ENCODE measurements around the gene NEDD4. TPM values are rescaled to one million over a fixed set of nuclear protein-coding genes. Genes with fewer than 3 reads are reported as not detected.
"Not testable (repeated sequence)": the region's sequence is repeated elsewhere in the genome, so short reads cannot be mapped to it uniquely, and the experiment has no call there.

The NEDD4 gene
- polyA plus RNA-seq, 1 donor from 2014 or later: 0.44 TPM

DNA sequence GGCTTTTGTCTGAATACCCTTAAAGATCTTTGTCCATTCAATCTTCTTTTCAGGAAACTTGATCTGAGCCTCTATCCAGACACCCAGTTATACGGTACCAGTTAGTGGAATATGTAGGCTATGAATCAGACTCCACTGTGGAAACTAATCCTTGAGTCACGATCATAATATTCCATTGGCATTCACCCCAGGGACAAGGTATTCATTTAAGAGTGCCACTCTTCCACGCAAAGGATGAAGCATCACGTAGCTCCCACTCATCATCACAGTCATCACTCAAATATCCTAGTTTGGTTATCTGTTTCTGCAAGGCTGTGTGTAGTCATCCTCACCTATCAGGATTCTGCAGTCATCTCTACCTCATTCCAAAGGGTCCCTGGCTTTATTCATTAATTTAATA lies 85.6 kb downstream of the NEDD4 start:
- H3K4me1 Mint-ChIP-seq: no peaks in the 10 kb centered on the region
- H3K27me3 Mint-ChIP-seq: no peaks in the 10 kb centered on the region
- H3K4me3 Mint-ChIP-seq: no peak overlapping the region
- H3K9me3 Mint-ChIP-seq: no peaks in the 10 kb centered on the region
- H3K36me3 Mint-ChIP-seq: no peaks in the 10 kb centered on the region
- no peak overlapping the region for H3K27ac Mint-ChIP-seq

DNA sequence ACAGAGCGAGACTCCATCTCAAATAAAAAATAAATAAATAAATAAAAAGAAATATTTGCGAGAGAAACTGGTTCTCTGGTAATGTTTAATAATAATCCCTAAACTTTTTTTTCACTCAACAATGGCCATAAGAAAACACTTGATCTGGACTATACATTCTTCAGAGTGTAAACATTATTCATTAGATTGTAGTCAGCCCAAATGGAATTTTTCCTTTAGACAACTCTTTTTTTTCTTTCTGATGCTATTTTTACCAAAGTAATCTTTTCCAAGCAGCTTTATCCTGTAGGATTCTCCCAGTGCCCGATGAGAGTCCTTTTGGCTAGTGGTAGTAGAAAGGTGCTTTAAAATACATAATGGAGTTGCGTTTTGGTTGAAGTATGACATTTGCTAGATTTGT lies 90.4 kb downstream of the NEDD4 start:
- H3K9me3 Mint-ChIP-seq: no peaks in the 10 kb centered on the region
- no peaks in the 10 kb centered on the region for H3K4me1 Mint-ChIP-seq
- no peaks in the 10 kb centered on the region for H3K36me3 Mint-ChIP-seq

GRCh38 chr15:55900019-55900418 lies 93.4 kb downstream of the NEDD4 start:
- Mint-ChIP-seq H3K4me1 (peaks cover 0 to 4% (median 0%) of the 10 kb centered on the region in 3 donors), H3K27me3 (no peaks in the 10 kb centered on the region), H3K4me3 (no peak overlapping the region), H3K36me3 (no peaks in the 10 kb centered on the region), H3K9me3 (no peaks in the 10 kb centered on the region), H3K27ac (no peak overlapping the region)

More for the DNA sequence above, 90.4 kb downstream of the NEDD4 start:
- no peak overlapping the region for H3K27ac Mint-ChIP-seq
- no peak overlapping the region for H3K4me3 Mint-ChIP-seq
- no peaks in the 10 kb centered on the region for H3K27me3 Mint-ChIP-seq

DNA sequence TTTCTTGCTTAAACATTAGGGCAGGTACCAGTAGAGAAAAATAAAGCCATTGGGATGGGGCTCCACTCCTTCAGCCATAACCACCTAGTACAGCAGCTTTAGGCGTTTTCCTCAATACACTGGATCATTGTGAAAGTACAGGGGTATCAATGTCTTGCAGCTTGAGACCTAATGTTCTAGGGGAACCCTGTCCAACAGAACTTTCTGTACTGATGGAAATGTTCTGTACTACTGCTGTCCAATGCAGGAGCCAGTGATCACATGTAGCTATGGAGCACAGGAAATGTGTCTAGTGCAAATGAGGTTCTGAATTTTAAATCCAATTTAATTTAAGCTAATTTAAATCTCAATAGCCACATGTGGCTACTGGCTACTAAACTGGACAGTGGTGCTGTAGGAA lies 93.9 kb downstream of the NEDD4 start:
- H3K27me3 Mint-ChIP-seq: no peaks in the 10 kb centered on the region
- H3K4me1 Mint-ChIP-seq: peaks cover under 1 to 4% (median under 1%) of the 10 kb centered on the region in 3 donors
- H3K27ac Mint-ChIP-seq: no peak overlapping the region
- H3K9me3 Mint-ChIP-seq: no peaks in the 10 kb centered on the region
- no peaks in the 10 kb centered on the region for H3K36me3 Mint-ChIP-seq
- H3K4me3 Mint-ChIP-seq: no peak overlapping the region

GRCh38 chr15:55897560-55898336 lies 95.7 kb downstream of the NEDD4 start:
- Mint-ChIP-seq H3K36me3 (no peaks in the 10 kb centered on the region), H3K27me3 (no peaks in the 10 kb centered on the region), H3K4me3 (no peak overlapping the region), H3K9me3 (no peaks in the 10 kb centered on the region), H3K4me1 (peaks cover 5 to 11% (median 8%) of the 10 kb centered on the region in 3 donors), H3K27ac (no peak overlapping the region)

DNA sequence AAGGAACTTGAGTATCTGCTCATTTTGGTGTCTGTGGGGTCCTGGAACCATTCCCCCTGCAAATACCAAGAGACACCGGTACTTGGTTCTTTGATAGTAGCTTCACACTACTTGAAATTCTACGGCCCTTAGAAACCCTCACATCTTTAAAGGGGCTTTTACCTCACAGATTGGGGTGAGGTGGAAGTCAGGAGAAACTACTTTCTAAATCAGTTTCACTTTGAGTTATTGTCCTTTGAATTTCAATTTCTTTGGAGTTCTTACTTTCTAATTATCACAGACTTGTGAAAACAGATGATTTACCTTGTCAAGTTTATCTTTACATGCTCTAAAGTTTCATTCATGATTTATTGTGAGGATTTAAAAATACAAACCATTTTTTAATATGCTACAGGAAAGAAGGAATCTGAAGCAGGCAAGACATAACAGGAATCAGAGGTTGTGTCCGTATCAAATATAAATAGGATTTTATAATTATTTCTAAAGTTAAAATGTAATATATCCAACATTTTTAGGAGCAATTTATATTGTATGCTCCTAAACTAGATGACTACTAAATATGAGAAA lies 98.9 kb downstream of the NEDD4 start:
- Mint-ChIP-seq H3K4me3 (peak overlapping the region in 2 of 4 donors; percentile 12 to 30), H3K9me3 (no peaks in the 10 kb centered on the region)

GRCh38 chr15:55893852-55894251 lies 99.6 kb downstream of the NEDD4 start:
- H3K9me3 Mint-ChIP-seq: no peaks in the 10 kb centered on the region
- H3K4me1 Mint-ChIP-seq: peaks cover 5 to 11% (median 8%) of the 10 kb centered on the region in 3 donors
- H3K4me3 Mint-ChIP-seq: peak overlapping the region in 1 of 4 donors; percentile 12
- H3K36me3 Mint-ChIP-seq: peaks cover 3% of the 10 kb centered on the region
- H3K27ac Mint-ChIP-seq: no peak overlapping the region
- no peaks in the 10 kb centered on the region for H3K27me3 Mint-ChIP-seq

More for the DNA sequence above, 98.9 kb downstream of the NEDD4 start:
- H3K27ac Mint-ChIP-seq: no peak overlapping the region
- no peaks in the 10 kb centered on the region for H3K27me3 Mint-ChIP-seq
- H3K36me3 Mint-ChIP-seq: no peaks in the 10 kb centered on the region
- H3K4me1 Mint-ChIP-seq: peaks cover 5 to 11% (median 8%) of the 10 kb centered on the region in 3 donors

DNA sequence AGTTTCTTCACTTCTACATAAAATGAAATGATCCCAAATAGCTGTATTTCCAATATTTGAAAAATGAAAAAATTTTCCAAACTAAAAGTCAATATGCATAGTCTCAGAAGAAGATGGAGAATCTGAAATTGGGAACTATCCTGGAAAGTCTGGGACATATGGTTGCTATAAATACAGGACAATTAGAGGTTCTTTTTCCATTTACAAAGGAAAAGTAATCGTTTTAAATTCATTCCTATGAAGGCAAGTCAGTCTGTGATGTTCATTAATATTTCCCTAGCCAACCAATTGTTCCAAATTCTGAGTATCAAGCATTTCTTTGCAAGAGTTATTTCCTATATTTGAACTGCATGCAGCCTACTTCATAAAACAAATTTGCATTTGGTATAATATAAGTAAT lies 102.2 kb downstream of the NEDD4 start:
- Mint-ChIP-seq H3K4me3 (no peak overlapping the region), H3K9me3 (peaks cover 2 to 16% (median 13%) of the 10 kb centered on the region in 3 donors), H3K36me3 (peaks cover 3% of the 10 kb centered on the region), H3K27me3 (peaks cover 2% of the 10 kb centered on the region), H3K27ac (no peak overlapping the region), H3K4me1 (peaks cover 5 to 8% (median 7%) of the 10 kb centered on the region in 3 donors)

- peaks cover 4 to 30% (median 13%) of the 10 kb centered on the region in 3 donors for H3K9me3 Mint-ChIP-seq
- peaks cover 8% of the 10 kb centered on the region for H3K27me3 Mint-ChIP-seq
- no peak overlapping the region for H3K27ac Mint-ChIP-seq
- H3K4me3 Mint-ChIP-seq: no peak overlapping the region
- peaks cover 2% of the 10 kb centered on the region for H3K36me3 Mint-ChIP-seq
- H3K4me1 Mint-ChIP-seq: no peaks in the 10 kb centered on the region
Measured at GRCh38 chr15:55884223-55884622, 109.2 kb downstream of the NEDD4 start.

- Mint-ChIP-seq H3K9me3 (peaks cover 0 to 2% (median 1%) of the 10 kb centered on the region in 3 donors), H3K27ac (no peak overlapping the region), H3K4me3 (no peak overlapping the region)
Measured at GRCh38 chr15:55879181-55879580, 114.2 kb downstream of the NEDD4 start.

DNA sequence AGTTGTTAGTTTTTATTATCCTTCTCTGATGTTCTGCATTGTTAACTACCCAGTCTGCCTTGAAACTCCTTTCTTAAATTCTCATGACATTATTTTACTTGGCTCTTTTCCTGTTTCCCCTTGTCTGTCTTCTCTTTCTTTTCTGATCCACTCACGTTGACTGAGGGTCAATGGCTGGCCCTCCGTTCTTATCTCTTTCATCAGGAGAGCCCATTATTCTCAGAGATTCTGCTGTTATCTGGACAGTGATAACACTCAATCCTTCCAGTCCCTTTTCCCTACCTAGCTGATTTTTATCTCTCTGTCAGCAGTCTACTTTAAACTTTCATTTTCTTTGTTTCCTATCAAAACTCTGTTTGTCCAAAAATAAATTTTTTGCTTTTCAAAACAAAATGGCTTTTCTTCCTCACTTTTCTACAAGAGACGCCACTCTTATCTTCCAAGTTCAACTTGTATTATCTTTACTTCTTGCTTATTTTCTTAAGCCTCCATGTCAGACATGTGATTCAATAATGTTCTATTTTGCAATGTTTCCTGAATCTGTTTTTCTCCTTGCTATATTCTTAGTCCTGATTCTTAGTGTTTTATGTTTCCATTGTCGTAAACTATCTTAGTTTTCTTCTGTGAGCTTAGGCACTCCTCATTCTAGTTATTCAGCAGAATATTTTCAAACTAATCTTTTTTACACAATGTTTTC lies 120.2 kb downstream of the NEDD4 start:
- H3K27ac Mint-ChIP-seq: no peak overlapping the region
- H3K4me1 Mint-ChIP-seq: peaks cover 0 to 1% (median 0%) of the 10 kb centered on the region in 3 donors
- no peaks in the 10 kb centered on the region for H3K36me3 Mint-ChIP-seq
- H3K27me3 Mint-ChIP-seq: peaks cover 5% of the 10 kb centered on the region
- no peak overlapping the region for H3K4me3 Mint-ChIP-seq
- peaks cover 0 to 5% (median 0%) of the 10 kb centered on the region in 3 donors for H3K9me3 Mint-ChIP-seq

More at GRCh38 chr15:55879181-55879580, 114.2 kb downstream of the NEDD4 start:
- no peaks in the 10 kb centered on the region for H3K36me3 Mint-ChIP-seq
- H3K27me3 Mint-ChIP-seq: peaks cover 4% of the 10 kb centered on the region
- H3K4me1 Mint-ChIP-seq: no peaks in the 10 kb centered on the region

- Mint-ChIP-seq H3K9me3 (peaks cover 0 to 5% (median 0%) of the 10 kb centered on the region in 3 donors), H3K4me1 (peaks cover 0 to 1% (median 0%) of the 10 kb centered on the region in 3 donors), H3K27me3 (peaks cover 5% of the 10 kb centered on the region), H3K4me3 (no peak overlapping the region), H3K36me3 (no peaks in the 10 kb centered on the region), H3K27ac (no peak overlapping the region)
Measured at GRCh38 chr15:55872471-55872870, 120.9 kb downstream of the NEDD4 start.

DNA sequence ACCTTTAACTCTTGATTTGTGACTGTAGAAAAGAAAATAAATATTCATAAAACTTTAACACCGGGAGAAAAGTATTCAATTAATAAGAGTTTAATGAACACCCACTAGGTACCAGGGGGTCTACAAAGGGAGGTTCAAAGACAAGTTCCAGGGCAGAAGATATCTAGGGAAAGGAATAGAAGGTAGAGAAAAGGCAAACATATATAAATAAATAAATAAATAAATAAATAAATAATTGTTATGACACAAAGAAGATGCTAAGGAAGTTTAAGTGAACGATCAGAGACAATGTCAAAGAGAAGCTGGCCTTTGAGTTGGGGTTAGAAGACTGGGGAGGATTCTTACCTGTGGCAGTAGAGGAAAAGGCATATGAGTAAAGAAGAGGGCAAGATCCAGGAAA lies 123.8 kb downstream of the NEDD4 start:
- no peaks in the 10 kb centered on the region for H3K36me3 Mint-ChIP-seq
- peaks cover 0 to 1% (median 0%) of the 10 kb centered on the region in 3 donors for H3K4me1 Mint-ChIP-seq
- H3K9me3 Mint-ChIP-seq: peaks cover 0 to 3% (median 0%) of the 10 kb centered on the region in 3 donors
- H3K27ac Mint-ChIP-seq: no peak overlapping the region
- H3K4me3 Mint-ChIP-seq: no peak overlapping the region
- H3K27me3 Mint-ChIP-seq: peaks cover 2% of the 10 kb centered on the region

DNA sequence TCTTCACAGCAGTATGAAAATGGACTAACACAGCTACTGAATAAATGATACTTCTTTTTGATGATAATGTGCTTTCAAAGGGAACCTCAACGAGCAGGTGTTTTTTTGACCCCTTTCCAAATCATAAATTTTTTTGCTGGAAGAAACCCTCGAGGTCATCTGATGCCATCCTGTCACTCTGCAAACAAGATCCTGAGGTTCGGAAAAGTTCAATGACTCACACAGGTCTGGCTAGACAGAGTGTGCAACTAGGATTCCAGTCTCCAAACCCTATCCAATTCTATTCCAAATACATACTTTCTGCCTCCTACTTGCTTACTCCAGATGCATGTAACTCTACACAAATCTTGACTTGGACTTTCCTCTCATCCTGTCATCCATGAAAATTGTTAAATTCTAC lies 124.7 kb downstream of the NEDD4 start:
- Mint-ChIP-seq H3K9me3 (peaks cover 0 to 3% (median 0%) of the 10 kb centered on the region in 3 donors), H3K27ac (no peak overlapping the region), H3K4me1 (peaks cover 0 to 1% (median 0%) of the 10 kb centered on the region in 3 donors), H3K36me3 (no peaks in the 10 kb centered on the region), H3K4me3 (no peak overlapping the region), H3K27me3 (peaks cover 2% of the 10 kb centered on the region)

- H3K4me1 Mint-ChIP-seq, H3K4me3 Mint-ChIP-seq, H3K36me3 Mint-ChIP-seq, H3K27ac Mint-ChIP-seq, H3K27me3 Mint-ChIP-seq, H3K9me3 Mint-ChIP-seq: not testable (repeated sequence)
Measured at GRCh38 chr15:55868291-55868690, 125.1 kb downstream of the NEDD4 start.

Data from IgD-negative memory B cell (primary cell).